B cell (primary cell): ENCODE data around the gene BRPF3. TPM values are rescaled to one million over a fixed set of nuclear protein-coding genes. Genes with fewer than 3 reads are reported as not detected.

Source experiments
- ATAC-seq: fragments of 200-7000 bp; cut with Tn5 transposase; one replicate; pipeline ENCODE4 v1.10.0; 2021; ENCODE audit warnings: low read depth, mild to moderate bottlenecking, moderate number of reproducible peaks, moderate library complexity
- CTCF ChIA-PET: fragments of 350-600 bp; sonication (Branson Sonifier 250); formaldehyde crosslinking; loops from one replicate; lab custom pipeline; 2021; ENCODE audit warnings: antibody characterized with exemption, inconsistent platforms; lab: Charles Lee
- POLR2A ChIA-PET: fragments of 350-600 bp; sonication (Branson Sonifier 250); formaldehyde crosslinking; loops from one replicate; lab custom pipeline; 2021; ENCODE audit warnings: antibody characterized with exemption; lab: Charles Lee
- DNase-seq: peaks from one replicate; pipeline ENCODE4 v3.0.0; 2013
- H2AFZ ChIP-seq: 2 replicates; pipeline ENCODE4 v1.6.1; 2012; ENCODE audit warnings: mild to moderate bottlenecking, low read depth, low read length; ENCODE audit not compliant: insufficient read depth, poor library complexity, severe bottlenecking
- H3K27ac ChIP-seq, 2 donors: 1 replicate in 1 of 2; 2 replicates in 1 of 2; pipeline ENCODE4 v1.5.1; 2012 to 2013; ENCODE audit warnings: low read length in 2 of 2, mild to moderate bottlenecking in 2 of 2, moderate library complexity in 1 of 2
- H3K27me3 ChIP-seq, 4 experiments: fragments of 200-600 bp in 1 of 4; sonication (generic) in 1 of 4; replicated peaks in 1 of 4; 1 replicate in 2 of 4; 2 replicates in 2 of 4; pipeline versions ENCODE4 v1.6.1 to v1.7.0; 2013 to 2016; ENCODE audit warnings: low read length in 3 of 4, mild to moderate bottlenecking in 2 of 4, mixed read lengths in 1 of 4, moderate library complexity in 1 of 4; ENCODE audit not compliant: insufficient read depth in 4 of 4, control insufficient read depth in 3 of 4; ENCODE audit errors: control extremely low read depth in 1 of 4
- H3K36me3 ChIP-seq, 2 experiments: replicated peaks in 1 of 2; 1 replicate in 1 of 2; 2 replicates in 1 of 2; pipeline versions ENCODE4 v1.6.1 to v1.7.1; 2013; ENCODE audit warnings: low read length in 1 of 2; ENCODE audit not compliant: insufficient read depth in 2 of 2, control insufficient read depth in 1 of 2; ENCODE audit errors: control extremely low read depth in 1 of 2, extremely low read depth in 1 of 2
- H3K4me1 ChIP-seq, 2 donors: fragments of 200-600 bp in 1 of 2; sonication (generic) in 1 of 2; 1 replicate in 1 of 2; 2 replicates in 1 of 2; pipeline versions ENCODE4 v1.5.1 to v1.6.1; 2013 to 2017; ENCODE audit warnings: low read length in 2 of 2; ENCODE audit not compliant: control insufficient read depth in 2 of 2, insufficient read depth in 2 of 2
- H3K4me2 ChIP-seq: replicated peaks from 2 replicates; pipeline ENCODE3; 2012; ENCODE audit warnings: mild to moderate bottlenecking, low read depth, low read length; ENCODE audit not compliant: poor library complexity, severe bottlenecking
- H3K4me3 ChIP-seq, 5 experiments: fragments of 200-600 bp in 1 of 5; sonication (generic) in 1 of 5; 1 replicate in 3 of 5; 2 replicates in 2 of 5; pipeline versions ENCODE4 v1.5.1 to v1.7.0; 2011 to 2016; ENCODE audit warnings: low read length in 4 of 5, mild to moderate bottlenecking in 4 of 5, low read depth in 2 of 5, control low read depth in 1 of 5, moderate library complexity in 1 of 5; ENCODE audit not compliant: insufficient read depth in 1 of 5; ENCODE audit errors: control extremely low read depth in 1 of 5, extremely low read depth in 1 of 5
- H3K79me2 ChIP-seq: fragments of 200-600 bp; sonication (generic); one replicate; pipeline ENCODE4 v1.6.0; 2016; ENCODE audit warnings: low read length; ENCODE audit not compliant: control insufficient read depth, insufficient read depth
- H3K9ac ChIP-seq: fragments of 200-600 bp; sonication (generic); 2 replicates; pipeline ENCODE4 v1.6.1; 2017; ENCODE audit warnings: mild to moderate bottlenecking, low read length, moderate library complexity
- H3K9me3 ChIP-seq, 3 donors: one replicate each; pipeline versions ENCODE4 v1.6.1 to v1.7.1; 2013; ENCODE audit warnings: low read length in 2 of 3; ENCODE audit not compliant: control insufficient read depth in 2 of 3, insufficient read depth in 1 of 3; ENCODE audit errors: control extremely low read depth in 1 of 3
- H4K20me1 ChIP-seq: 2 replicates; pipeline ENCODE4 v1.6.0; 2012; ENCODE audit warnings: mild to moderate bottlenecking, low read length; ENCODE audit not compliant: insufficient read depth, control insufficient read depth, poor library complexity, severe bottlenecking
- H3K27ac Mint-ChIP-seq: one replicate; pipeline ENCODE4 v1.8.0; 2021; ENCODE audit warnings: mixed read lengths
- H3K27me3 Mint-ChIP-seq: one replicate; pipeline ENCODE4 v1.8.0; 2021; ENCODE audit warnings: mixed read lengths
- H3K4me1 Mint-ChIP-seq: one replicate; pipeline ENCODE4 v1.8.0; 2021; ENCODE audit warnings: mixed read lengths
- H3K4me3 Mint-ChIP-seq: one replicate; pipeline ENCODE4 v1.8.0; 2021; ENCODE audit warnings: mixed read lengths
- H3K9me3 Mint-ChIP-seq: one replicate; pipeline ENCODE4 v1.8.0; 2022; ENCODE audit warnings: mixed read lengths; ENCODE audit not compliant: insufficient read depth
- EZH2 ChIP-seq: IDR thresholded peaks from 2 replicates; pipeline ENCODE4 v1.6.1; 2012; ENCODE audit warnings: borderline replicate concordance, low read depth, mild to moderate bottlenecking, moderate library complexity, low read length; ENCODE audit not compliant: insufficient read depth, poor library complexity, severe bottlenecking
- WGBS: methylation state at CpG from one replicate; pipeline ENCODE4 v1.1.5; 2013; ENCODE audit warnings: missing lambda C conversion rate; ENCODE audit not compliant: insufficient coverage; 5-methylcytosine and 5-hydroxymethylcytosine counted together
- intact Hi-C: fragments of 100-400 bp; cut with micrococcal nuclease; formaldehyde crosslinking; loops from one replicate; pipeline ENCODE4 v1.10.0; 2022
- polyA plus RNA-seq: library from polyadenylated mRNA; depleted of rRNA; stranded (reverse); fragments of >200 nt; gene quantifications from 2 replicates; pipeline ENCODE4 v1.2.3, GENCODE V29; 2012
- total RNA-seq, 2 donors: library from RNA; stranded (reverse); fragments of 120-200 nt in 1 of 2; gene quantifications; 1 replicate in 1 of 2; 2 replicates in 1 of 2; pipeline versions ENCODE4 v1.2.3 to v1.2.4, GENCODE V29; 2013 to 2022
- TF ChIP-seq, protein P1 (sequence below): fragments of 200-600 bp; IDR thresholded peaks from one replicate; pipeline ENCODE4 v1.8.0; 2022; ENCODE audit warnings: antibody characterized with exemption, mild to moderate bottlenecking

The BRPF3 gene
- total and polyA plus RNA-seq, 2 donors (not counting 1 experiment from before 2014, with no cell fraction given), result 17.1 to 29.4 TPM

DNA sequence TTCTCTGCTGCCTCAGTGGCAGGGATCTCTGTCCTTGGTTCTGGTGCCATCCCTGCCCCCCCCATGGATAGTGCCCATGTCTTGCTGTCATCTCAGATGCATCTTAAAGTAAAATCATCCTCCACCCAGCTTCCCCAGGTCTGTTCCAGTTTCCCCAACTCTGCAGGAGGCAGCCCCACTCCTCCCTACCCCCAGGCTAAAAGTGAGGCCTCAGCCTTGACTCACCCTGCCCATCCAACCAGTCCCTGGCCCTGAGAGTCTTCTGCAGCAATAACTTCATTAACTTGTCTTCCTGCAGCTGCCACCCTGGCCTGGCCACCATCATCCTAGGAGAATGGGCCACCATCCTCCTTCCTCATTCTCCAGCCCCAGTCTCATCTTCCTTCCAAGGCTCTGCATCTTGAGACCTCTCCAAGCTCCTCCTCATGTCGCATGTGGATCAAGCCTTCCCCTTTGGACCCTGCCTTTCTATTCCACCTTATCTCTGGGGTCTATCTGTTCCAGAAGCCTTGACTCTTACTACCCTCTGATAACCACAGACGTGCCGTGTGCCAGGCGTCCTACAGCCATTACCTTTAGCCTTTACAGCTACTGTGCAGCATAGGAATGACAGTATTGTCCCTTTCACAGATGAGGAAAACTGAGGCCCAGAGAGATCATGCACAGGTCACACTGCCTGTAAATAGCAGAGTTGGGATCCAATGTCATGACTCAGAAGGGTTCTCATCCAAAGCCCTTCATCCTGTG, 71.4 kb downstream of the BRPF3 start:
- Histone ChIP-seq H3K4me3 (no peak overlapping the region), H3K4me2 (no peak overlapping the region), H3K27me3 (peaks cover 0 to 4% (median 2%) of the 10 kb centered on the region in 4 experiments), H3K9me3 (peaks cover 0 to 9% (median 8%) of the 10 kb centered on the region in 3 donors), H3K79me2 (no peaks in the 10 kb centered on the region), H3K36me3 (no peaks in the 10 kb centered on the region), H2AFZ (no peak overlapping the region), H4K20me1 (no peaks in the 10 kb centered on the region), H3K4me1 (no peaks in the 10 kb centered on the region), H3K27ac (no peak overlapping the region), H3K9ac (no peak overlapping the region)
- intact Hi-C loops, result no loop called here
- H3K27ac Mint-ChIP-seq, result no peak overlapping the region
- peaks cover 33% of the 10 kb centered on the region for H3K27me3 Mint-ChIP-seq
- no peak for DNase-seq
- ChIA-PET POLR2A (no interaction called here), CTCF (interaction anchor here (0.6 kb wide), 1 partner anchor 1018 kb away, joined by 3 read pairs; no protein-coding TSS in a partner anchor)
- no peak for ATAC-seq
- no peak overlapping the region for H3K4me3 Mint-ChIP-seq
- no peak for TF ChIP-seq EZH2
- TF ChIP-seq, protein P1, sequence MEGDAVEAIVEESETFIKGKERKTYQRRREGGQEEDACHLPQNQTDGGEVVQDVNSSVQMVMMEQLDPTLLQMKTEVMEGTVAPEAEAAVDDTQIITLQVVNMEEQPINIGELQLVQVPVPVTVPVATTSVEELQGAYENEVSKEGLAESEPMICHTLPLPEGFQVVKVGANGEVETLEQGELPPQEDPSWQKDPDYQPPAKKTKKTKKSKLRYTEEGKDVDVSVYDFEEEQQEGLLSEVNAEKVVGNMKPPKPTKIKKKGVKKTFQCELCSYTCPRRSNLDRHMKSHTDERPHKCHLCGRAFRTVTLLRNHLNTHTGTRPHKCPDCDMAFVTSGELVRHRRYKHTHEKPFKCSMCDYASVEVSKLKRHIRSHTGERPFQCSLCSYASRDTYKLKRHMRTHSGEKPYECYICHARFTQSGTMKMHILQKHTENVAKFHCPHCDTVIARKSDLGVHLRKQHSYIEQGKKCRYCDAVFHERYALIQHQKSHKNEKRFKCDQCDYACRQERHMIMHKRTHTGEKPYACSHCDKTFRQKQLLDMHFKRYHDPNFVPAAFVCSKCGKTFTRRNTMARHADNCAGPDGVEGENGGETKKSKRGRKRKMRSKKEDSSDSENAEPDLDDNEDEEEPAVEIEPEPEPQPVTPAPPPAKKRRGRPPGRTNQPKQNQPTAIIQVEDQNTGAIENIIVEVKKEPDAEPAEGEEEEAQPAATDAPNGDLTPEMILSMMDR, result no peak
- 98% methylated on average over 4 of the region's 4 CpGs for WGBS
- no peaks in the 10 kb centered on the region for H3K4me1 Mint-ChIP-seq
- no peaks in the 10 kb centered on the region for H3K9me3 Mint-ChIP-seq
